Osteocyte (in vitro differentiated cells): ENCODE measurements around the gene CSMD2. TPM values are rescaled to one million over a fixed set of nuclear protein-coding genes. Genes with fewer than 3 reads are reported as not detected.

Experiments used
- DNase-seq: peaks from one replicate; pipeline ENCODE4 v3.0.0; 2021; ENCODE audit warnings: mixed read lengths; ENCODE audit not compliant: unreplicated experiment; ENCODE audit errors: extremely low spot score
- H3K27ac Mint-ChIP-seq: one replicate; pipeline ENCODE4 v1.8.0; 2021; ENCODE audit warnings: mild to moderate bottlenecking, mixed read lengths; ENCODE audit not compliant: unreplicated experiment
- H3K27me3 Mint-ChIP-seq: one replicate; pipeline ENCODE4 v1.8.0; 2021; ENCODE audit warnings: mixed read lengths; ENCODE audit not compliant: unreplicated experiment
- H3K36me3 Mint-ChIP-seq: one replicate; pipeline ENCODE4 v1.8.0; 2021; ENCODE audit warnings: mixed read lengths; ENCODE audit not compliant: unreplicated experiment
- H3K4me1 Mint-ChIP-seq: one replicate; pipeline ENCODE4 v1.8.0; 2021; ENCODE audit warnings: mixed read lengths; ENCODE audit not compliant: unreplicated experiment
- H3K4me3 Mint-ChIP-seq: one replicate; pipeline ENCODE4 v1.8.0; 2021; ENCODE audit warnings: mild to moderate bottlenecking, moderate library complexity, mixed read lengths; ENCODE audit not compliant: unreplicated experiment
- H3K9me3 Mint-ChIP-seq: one replicate; pipeline ENCODE4 v1.8.0; 2021; ENCODE audit warnings: mixed read lengths; ENCODE audit not compliant: unreplicated experiment
- CTCF ChIP-seq: fragments of 200-600 bp; sonication (generic); IDR thresholded peaks from 2 replicates; pipeline ENCODE4 v1.5.0; 2021; ENCODE audit warnings: antibody characterized with exemption, mild to moderate bottlenecking, moderate library complexity
- total RNA-seq: library from RNA; stranded (reverse); gene quantifications from 2 replicates; pipeline ENCODE4 v1.2.1, GENCODE V29; 2021

Gene CSMD2
- total RNA-seq, 1 donor from 2014 or later, result not detected

GRCh38 chr1:33541966-33542365, 623.1 kb downstream of the CSMD2 start:
- no peak for DNase-seq
- Mint-ChIP-seq H3K27ac (no peak overlapping the region), H3K27me3 (no peaks in the 10 kb centered on the region), H3K36me3 (no peaks in the 10 kb centered on the region), H3K9me3 (no peaks in the 10 kb centered on the region), H3K4me3 (no peak overlapping the region), H3K4me1 (no peaks in the 10 kb centered on the region)
- no peak for TF ChIP-seq CTCF

- no peak for DNase-seq
- Mint-ChIP-seq H3K9me3 (peaks cover 4% of the 10 kb centered on the region), H3K36me3 (no peaks in the 10 kb centered on the region), H3K4me1 (no peaks in the 10 kb centered on the region), H3K27ac (no peak overlapping the region), H3K27me3 (no peaks in the 10 kb centered on the region), H3K4me3 (no peak overlapping the region)
- no peak for TF ChIP-seq CTCF
Measured at GRCh38 chr1:33537885-33538284, 627.1 kb downstream of the CSMD2 start.

GRCh38 chr1:33535334-33535733, 629.7 kb downstream of the CSMD2 start:
- Mint-ChIP-seq H3K27me3 (peaks cover 6% of the 10 kb centered on the region), H3K36me3 (no peaks in the 10 kb centered on the region), H3K27ac (no peak overlapping the region), H3K9me3 (peaks cover 4% of the 10 kb centered on the region), H3K4me1 (no peaks in the 10 kb centered on the region), H3K4me3 (no peak overlapping the region)
- TF ChIP-seq CTCF, result no peak
- DNase-seq, result no peak

- Mint-ChIP-seq H3K4me3 (no peak overlapping the region), H3K27me3 (peaks cover 14% of the 10 kb centered on the region), H3K36me3 (no peaks in the 10 kb centered on the region), H3K9me3 (peaks cover 4% of the 10 kb centered on the region), H3K4me1 (no peaks in the 10 kb centered on the region), H3K27ac (no peak overlapping the region)
- no peak for DNase-seq
- no peak for TF ChIP-seq CTCF
Measured at GRCh38 chr1:33532936-33533335, 632.1 kb downstream of the CSMD2 start.

- H3K4me3 Mint-ChIP-seq, result no peak overlapping the region
- H3K9me3 Mint-ChIP-seq, result peaks cover 4% of the 10 kb centered on the region
- H3K4me1 Mint-ChIP-seq, result no peaks in the 10 kb centered on the region
- no peak overlapping the region for H3K27ac Mint-ChIP-seq
- TF ChIP-seq CTCF, result no peak
- no peaks in the 10 kb centered on the region for H3K36me3 Mint-ChIP-seq
- DNase-seq, result no peak
- peaks cover 14% of the 10 kb centered on the region for H3K27me3 Mint-ChIP-seq
Measured at GRCh38 chr1:33532250-33532649, 632.8 kb downstream of the CSMD2 start.
